Mucosa of stomach (tissue), 1 donor: Measurements from ENCODE around the gene NUDT19.
"Not testable (repeated sequence)": the region's sequence is repeated elsewhere in the genome, so short reads cannot be mapped to it uniquely, and the experiment has no call there.

Experiments used
- H3K27me3 ChIP-seq: one replicate; pipeline ENCODE4 v1.7.0; 2013; ENCODE audit warnings: mild to moderate bottlenecking, low read length; ENCODE audit not compliant: control insufficient read depth, insufficient read depth
- H3K36me3 ChIP-seq: one replicate; pipeline ENCODE4 v1.7.0; 2013; ENCODE audit warnings: low read length; ENCODE audit not compliant: control insufficient read depth, insufficient read depth
- H3K4me1 ChIP-seq: one replicate; pipeline ENCODE4 v1.7.0; 2013; ENCODE audit warnings: mild to moderate bottlenecking, low read length; ENCODE audit not compliant: control insufficient read depth, insufficient read depth
- H3K4me3 ChIP-seq: one replicate; pipeline ENCODE4 v1.7.0; 2013; ENCODE audit warnings: low read length
- H3K9ac ChIP-seq: one replicate; pipeline ENCODE4 v1.7.0; 2013; ENCODE audit warnings: mild to moderate bottlenecking, low read length, moderate library complexity
- H3K9me3 ChIP-seq: one replicate; pipeline ENCODE4 v1.7.0; 2013; ENCODE audit warnings: mild to moderate bottlenecking, low read length, moderate library complexity; ENCODE audit not compliant: control insufficient read depth
- donor health status: Pancreatic carcinoma.

Gene NUDT19

DNA sequence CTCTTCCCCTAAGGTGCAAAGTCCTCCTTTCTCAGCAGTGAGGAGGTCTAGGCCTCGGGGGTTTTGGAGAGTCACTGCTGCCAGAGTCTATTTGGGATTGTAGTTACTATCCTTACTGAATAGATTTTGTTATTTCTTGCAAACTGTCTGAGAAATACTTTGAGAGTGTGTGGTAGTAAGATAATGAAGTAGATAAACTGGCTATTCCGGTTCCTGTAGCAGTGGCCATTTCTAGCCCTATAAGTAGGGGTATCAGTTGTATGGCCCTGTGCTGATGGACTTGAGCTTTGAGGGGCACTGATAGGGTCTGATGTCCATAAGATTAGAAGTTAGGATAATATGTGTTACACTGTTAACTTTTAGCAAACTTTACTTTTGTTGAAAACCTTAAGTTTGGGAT lies 2.7 kb downstream of the NUDT19 start:
- H3K4me3 ChIP-seq, H3K36me3 ChIP-seq, H3K9ac ChIP-seq, H3K9me3 ChIP-seq: not testable (repeated sequence)
- peaks cover 32% of the 10 kb centered on the region for H3K27me3 ChIP-seq
- H3K4me1 ChIP-seq: peaks cover 12% of the 10 kb centered on the region

- H3K36me3 ChIP-seq, H3K4me3 ChIP-seq, H3K9ac ChIP-seq, H3K9me3 ChIP-seq: not testable (repeated sequence)
- H3K27me3 ChIP-seq: peaks cover 32% of the 10 kb centered on the region
- H3K4me1 ChIP-seq: peaks cover 12% of the 10 kb centered on the region
These were observed 3.2 kb downstream of the NUDT19 start for GRCh38 chr19:32694851-32695250.

GRCh38 chr19:32695506-32695905 lies 3.9 kb downstream of the NUDT19 start:
- not testable (repeated sequence) for H3K9ac ChIP-seq, H3K36me3 ChIP-seq, H3K4me3 ChIP-seq, H3K9me3 ChIP-seq
- peaks cover 32% of the 10 kb centered on the region for H3K27me3 ChIP-seq
- H3K4me1 ChIP-seq: peaks cover 12% of the 10 kb centered on the region

- not testable (repeated sequence) for H3K36me3 ChIP-seq, H3K9ac ChIP-seq, H3K9me3 ChIP-seq, H3K4me3 ChIP-seq
- peaks cover 12% of the 10 kb centered on the region for H3K4me1 ChIP-seq
- H3K27me3 ChIP-seq: peaks cover 32% of the 10 kb centered on the region
These were observed 5.2 kb downstream of the NUDT19 start for GRCh38 chr19:32696771-32697170.

- peaks cover 14% of the 10 kb centered on the region for H3K4me1 ChIP-seq
- not testable (repeated sequence) for H3K9me3 ChIP-seq, H3K9ac ChIP-seq, H3K36me3 ChIP-seq, H3K4me3 ChIP-seq
- peaks cover 26% of the 10 kb centered on the region for H3K27me3 ChIP-seq
These were observed 8.5 kb downstream of the NUDT19 start for GRCh38 chr19:32700129-32700528.

GRCh38 chr19:32702010-32702409 lies 10.4 kb downstream of the NUDT19 start:
- H3K9me3 ChIP-seq: no peaks in the 10 kb centered on the region
- H3K4me3 ChIP-seq: no peak overlapping the region
- peaks cover 22% of the 10 kb centered on the region for H3K4me1 ChIP-seq
- no peaks in the 10 kb centered on the region for H3K36me3 ChIP-seq
- no peak overlapping the region for H3K9ac ChIP-seq
- H3K27me3 ChIP-seq: peaks cover 19% of the 10 kb centered on the region

DNA sequence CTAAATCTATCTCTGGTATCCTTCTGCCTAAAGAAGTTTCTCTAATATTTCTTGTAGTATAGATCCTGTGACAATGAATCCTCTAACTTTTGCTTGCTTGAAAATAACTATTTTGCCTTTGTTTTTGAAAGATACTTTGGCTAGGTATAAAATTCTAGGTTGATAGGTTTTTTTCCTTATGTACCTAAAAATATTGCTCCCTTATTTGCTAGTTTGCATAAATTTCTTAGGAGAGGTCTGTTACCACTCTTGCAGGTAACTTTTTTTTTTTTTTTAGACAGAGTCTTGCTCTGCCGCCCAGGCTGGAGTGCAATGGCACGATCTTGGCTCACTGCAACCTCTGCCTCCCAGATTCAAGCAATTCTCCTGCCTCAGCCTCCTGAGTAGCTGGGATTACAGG lies 12.4 kb downstream of the NUDT19 start:
- H3K9ac ChIP-seq, H3K36me3 ChIP-seq, H3K27me3 ChIP-seq, H3K4me3 ChIP-seq, H3K9me3 ChIP-seq: not testable (repeated sequence)
- peaks cover 24% of the 10 kb centered on the region for H3K4me1 ChIP-seq

GRCh38 chr19:32708457-32708856 lies 16.8 kb downstream of the NUDT19 start:
- Histone ChIP-seq H3K9ac (no peak overlapping the region), H3K36me3 (no peaks in the 10 kb centered on the region), H3K4me1 (peaks cover 9% of the 10 kb centered on the region), H3K4me3 (no peak overlapping the region), H3K9me3 (no peaks in the 10 kb centered on the region), H3K27me3 (peaks cover 5% of the 10 kb centered on the region)

DNA sequence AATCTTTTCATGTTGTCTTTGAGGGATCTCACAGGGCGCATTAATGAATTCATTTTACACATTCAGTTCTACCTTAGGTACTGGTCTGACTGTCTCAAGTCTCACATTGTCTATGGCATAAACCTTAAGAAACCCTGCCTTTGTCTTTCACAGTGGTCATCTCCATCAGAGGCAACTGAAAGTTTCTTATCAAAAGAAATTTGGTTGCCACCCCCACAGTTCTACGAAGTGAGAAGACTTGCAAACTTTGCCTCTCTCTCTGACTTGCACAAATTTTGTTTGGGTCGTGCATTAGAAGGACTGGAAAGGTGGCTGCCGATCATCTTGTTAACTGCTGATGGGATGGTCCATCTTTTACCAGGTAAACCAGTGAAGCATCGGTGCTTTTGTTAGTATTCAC lies 17.4 kb downstream of the NUDT19 start:
- no peak overlapping the region for H3K9ac ChIP-seq
- peaks cover 9% of the 10 kb centered on the region for H3K4me1 ChIP-seq
- no peaks in the 10 kb centered on the region for H3K36me3 ChIP-seq
- H3K27me3 ChIP-seq: peaks cover 5% of the 10 kb centered on the region
- H3K9me3 ChIP-seq: no peaks in the 10 kb centered on the region
- no peak overlapping the region for H3K4me3 ChIP-seq

- no peaks in the 10 kb centered on the region for H3K36me3 ChIP-seq
- no peak overlapping the region for H3K4me3 ChIP-seq
- H3K4me1 ChIP-seq: peaks cover 5% of the 10 kb centered on the region
- peaks cover 5% of the 10 kb centered on the region for H3K27me3 ChIP-seq
- no peak overlapping the region for H3K9ac ChIP-seq
- H3K9me3 ChIP-seq: no peaks in the 10 kb centered on the region
These were observed 20.1 kb downstream of the NUDT19 start for GRCh38 chr19:32711747-32712146.

- not testable (repeated sequence) for H3K4me3 ChIP-seq, H3K36me3 ChIP-seq, H3K9me3 ChIP-seq, H3K4me1 ChIP-seq, H3K27me3 ChIP-seq, H3K9ac ChIP-seq
These were observed 24.6 kb downstream of the NUDT19 start for GRCh38 chr19:32716203-32716602.

DNA sequence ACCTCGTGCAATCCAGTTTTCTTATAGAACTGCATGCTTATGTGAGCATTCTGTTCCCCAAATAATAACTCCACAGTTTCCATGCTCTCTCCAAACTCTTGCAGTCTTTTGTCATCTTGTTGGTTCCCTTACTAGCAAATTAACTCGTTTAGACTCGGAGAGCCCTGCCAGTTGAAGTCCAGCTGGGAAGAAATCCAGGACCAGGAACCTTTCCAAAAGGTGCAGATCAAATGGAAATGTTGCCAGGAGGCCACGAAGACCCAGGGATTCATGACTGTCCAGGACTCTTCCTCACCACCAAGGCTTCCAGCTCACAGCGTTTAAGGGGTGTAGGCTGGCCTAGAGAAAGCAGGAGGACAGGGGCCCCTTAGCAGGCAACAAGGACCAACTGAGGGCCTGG lies 25.9 kb downstream of the NUDT19 start:
- Histone ChIP-seq H3K4me1 (no peaks in the 10 kb centered on the region), H3K4me3 (no peak overlapping the region), H3K36me3 (no peaks in the 10 kb centered on the region), H3K9ac (no peak overlapping the region), H3K27me3 (no peaks in the 10 kb centered on the region), H3K9me3 (no peaks in the 10 kb centered on the region)

DNA sequence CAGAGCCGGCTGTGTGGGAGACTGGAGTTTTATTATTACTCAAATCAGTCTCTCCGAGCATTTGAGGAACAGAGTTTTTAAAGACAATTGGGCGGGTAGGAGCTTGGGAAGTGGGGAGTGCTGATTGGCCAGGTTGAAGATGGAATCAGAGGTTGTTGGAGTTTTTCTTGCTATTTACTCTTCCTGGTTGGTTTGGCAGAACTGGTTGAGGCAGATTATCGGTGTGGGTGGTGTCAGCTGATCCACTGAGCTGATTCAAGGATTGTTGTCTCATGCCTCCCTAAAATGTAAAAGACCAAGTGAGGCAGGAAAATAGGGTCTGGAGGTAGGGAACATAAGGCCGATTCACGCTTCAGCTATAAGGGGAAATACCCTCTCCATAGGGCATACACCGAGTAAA lies 26.7 kb downstream of the NUDT19 start:
- no peaks in the 10 kb centered on the region for H3K27me3 ChIP-seq
- no peaks in the 10 kb centered on the region for H3K4me1 ChIP-seq
- no peaks in the 10 kb centered on the region for H3K9me3 ChIP-seq
- no peaks in the 10 kb centered on the region for H3K36me3 ChIP-seq
- no peak overlapping the region for H3K4me3 ChIP-seq
- H3K9ac ChIP-seq: no peak overlapping the region
